ENCODE measurements around the gene XRCC5. TPM values are rescaled to one million over a fixed set of nuclear protein-coding genes. Genes with fewer than 3 reads are reported as not detected.

The XRCC5 gene
- total RNA-seq, 1 donor from 2014 or later: 303 TPM

- H3K9me3 Mint-ChIP-seq: no peaks in the 10 kb centered on the region
- intact Hi-C loops (cut with micrococcal nuclease): loop anchor here (1.0 kb wide), 1 partner anchor 12 kb away; no protein-coding TSS in a partner anchor
- no peak for TF ChIP-seq CTCF (IDR thresholded peaks at IDR 0.05)
- ATAC-seq (ENCODE audit: low read depth): no peak
- H3K36me3 Mint-ChIP-seq (ENCODE audit: low read depth): peaks cover 93% of the 10 kb centered on the region
- no peaks in the 10 kb centered on the region for H3K27me3 Mint-ChIP-seq
- no peak for DNase-seq
- no peak overlapping the region for H3K27ac Mint-ChIP-seq
- no peak overlapping the region for H3K4me3 Mint-ChIP-seq
- POLR2A ChIA-PET: no interaction called here
- CTCF ChIA-PET: no interaction called here
- peaks cover 25% of the 10 kb centered on the region for H3K4me1 Mint-ChIP-seq
Observed at GRCh38 chr2:216194013-216194412, 84.9 kb downstream of the XRCC5 start.

GRCh38 chr2:216194561-216194960, 85.4 kb downstream of the XRCC5 start:
- H3K4me1 Mint-ChIP-seq: peaks cover 20% of the 10 kb centered on the region
- intact Hi-C loops (cut with micrococcal nuclease): loop anchor here (1.0 kb wide), 1 partner anchor 12 kb away; no protein-coding TSS in a partner anchor
- no peak for TF ChIP-seq CTCF (IDR thresholded peaks at IDR 0.05)
- peaks cover 93% of the 10 kb centered on the region for H3K36me3 Mint-ChIP-seq (ENCODE audit: low read depth)
- DNase-seq (no peak), ATAC-seq (ENCODE audit: low read depth) (no peak)
- no peaks in the 10 kb centered on the region for H3K27me3 Mint-ChIP-seq
- H3K4me3 Mint-ChIP-seq: no peak overlapping the region
- POLR2A ChIA-PET: no interaction called here
- CTCF ChIA-PET: interaction anchor here (2.3 kb wide), 1 partner anchor 11 kb away, joined by 8 read pairs; no protein-coding TSS in a partner anchor
- peak overlapping the region; percentile 12 for H3K27ac Mint-ChIP-seq
- no peaks in the 10 kb centered on the region for H3K9me3 Mint-ChIP-seq

GRCh38 chr2:216195565-216196029, 86.4 kb downstream of the XRCC5 start:
- no peaks in the 10 kb centered on the region for H3K9me3 Mint-ChIP-seq
- no peaks in the 10 kb centered on the region for H3K27me3 Mint-ChIP-seq
- POLR2A ChIA-PET: interaction anchor here (0.7 to 1.4 kb wide), 4 partner anchors 12 to 209 kb away, joined by 3 to 5 read pairs (median 4); no protein-coding TSS in a partner anchor
- peak; percentile 56 for ATAC-seq (ENCODE audit: low read depth)
- CTCF ChIA-PET: interaction anchor here (0.7 to 2.3 kb wide), 2 partner anchors 12 to 27 kb away, joined by 3 to 8 read pairs; no protein-coding TSS in a partner anchor
- H3K4me3 Mint-ChIP-seq: no peak overlapping the region
- TF ChIP-seq CTCF (IDR thresholded peaks at IDR 0.05): no peak
- peaks cover 20% of the 10 kb centered on the region for H3K4me1 Mint-ChIP-seq
- DNase-seq: no peak
- intact Hi-C loops (cut with micrococcal nuclease): no loop called here
- H3K27ac Mint-ChIP-seq: peak overlapping the region; percentile 57
- H3K36me3 Mint-ChIP-seq (ENCODE audit: low read depth): peaks cover 92% of the 10 kb centered on the region

- no peak for ATAC-seq (ENCODE audit: low read depth)
- Mint-ChIP-seq H3K27me3 (no peaks in the 10 kb centered on the region), H3K4me3 (no peak overlapping the region), H3K27ac (no peak overlapping the region), H3K4me1 (peaks cover 18% of the 10 kb centered on the region), H3K36me3 (ENCODE audit: low read depth) (peaks cover 97% of the 10 kb centered on the region), H3K9me3 (no peaks in the 10 kb centered on the region)
- DNase-seq: no peak
- TF ChIP-seq CTCF (IDR thresholded peaks at IDR 0.05): no peak
- intact Hi-C loops (cut with micrococcal nuclease): loop anchor here (2.0 kb wide), 1 partner anchor 15 kb away; no protein-coding TSS in a partner anchor
- ChIA-PET CTCF (no interaction called here), POLR2A (no interaction called here)
Observed at GRCh38 chr2:216201692-216202306, 92.7 kb downstream of the XRCC5 start.

GRCh38 chr2:216202626-216203250, 93.6 kb downstream of the XRCC5 start:
- POLR2A ChIA-PET: interaction anchor here (1.2 kb wide), 1 partner anchor 20 kb away, joined by 3 read pairs; no protein-coding TSS in a partner anchor

More at GRCh38 chr2:216202626-216203250, 93.6 kb downstream of the XRCC5 start:
- H3K9me3 Mint-ChIP-seq: no peaks in the 10 kb centered on the region
- no peak overlapping the region for H3K4me3 Mint-ChIP-seq
- no peak for TF ChIP-seq CTCF (IDR thresholded peaks at IDR 0.05)
- no peaks in the 10 kb centered on the region for H3K27me3 Mint-ChIP-seq
- H3K27ac Mint-ChIP-seq: no peak overlapping the region
- peaks cover 21% of the 10 kb centered on the region for H3K4me1 Mint-ChIP-seq
- ATAC-seq (ENCODE audit: low read depth) (no peak), DNase-seq (no peak)
- peaks cover 97% of the 10 kb centered on the region for H3K36me3 Mint-ChIP-seq (ENCODE audit: low read depth)
- intact Hi-C loops (cut with micrococcal nuclease): loop anchor here (2.0 kb wide), 1 partner anchor 16 kb away; no protein-coding TSS in a partner anchor
- CTCF ChIA-PET: interaction anchor here (1.1 kb wide), 1 partner anchor 20 kb away, joined by 3 read pairs; no protein-coding TSS in a partner anchor

All from activated B cell treated with CpG ODN at 0.5 μM for 24 hours (primary cell).